OCI-LY1 (cell line): Measurements from ENCODE around the gene DNALI1.
"Not testable (repeated sequence)": the region's sequence is repeated elsewhere in the genome, so short reads cannot be mapped to it uniquely, and the experiment has no call there.

ENCODE experiments used
- CTCF ChIP-seq: fragments of 200-600 bp; sonication (generic), shearing (Covaris generic); IDR thresholded peaks from 2 replicates; pipeline ENCODE4 v1.5.1; 2017; ENCODE audit warnings: mild to moderate bottlenecking, antibody characterized with exemption, low read length, moderate library complexity, mixed read lengths
- EZH2 ChIP-seq: fragments of 200-600 bp; sonication (generic), shearing (Covaris generic); IDR thresholded peaks from 2 replicates; pipeline ENCODE4 v1.8.0; 2017; ENCODE audit warnings: borderline replicate concordance, mixed run types, mild to moderate bottlenecking, antibody characterized with exemption, low read length, moderate library complexity, mixed read lengths

GRCh38 chr1:37529888-37530287, 26.9 kb upstream of the DNALI1 start:
- TF ChIP-seq CTCF, EZH2: not testable (repeated sequence)
